ENCODE results near the gene BEND6.

The BEND6 gene

DNA sequence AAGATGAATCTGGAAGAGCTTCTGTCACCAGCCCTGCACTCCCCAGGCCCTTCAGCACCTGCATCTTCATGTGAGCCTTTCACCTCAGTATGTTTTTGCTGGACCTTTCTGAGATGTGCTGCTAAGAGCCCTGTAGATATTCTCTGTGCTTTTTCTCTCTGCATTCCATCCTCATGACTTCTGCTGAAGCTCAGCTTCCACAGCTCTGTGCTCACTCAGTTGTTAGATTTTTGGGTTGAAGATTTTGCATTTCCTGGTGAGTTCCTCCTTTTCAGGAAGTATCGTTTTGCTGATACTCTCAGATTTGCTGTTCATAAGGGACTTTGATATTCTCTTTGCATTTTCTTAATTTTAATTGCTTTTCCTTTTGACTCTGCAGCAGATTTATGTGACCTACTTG lies 109.9 kb downstream of the BEND6 start:
- no peak overlapping the region for H3K4me3 ChIP-seq (ENCODE audit: low read depth, low read length)
- TF ChIP-seq, protein P1, sequence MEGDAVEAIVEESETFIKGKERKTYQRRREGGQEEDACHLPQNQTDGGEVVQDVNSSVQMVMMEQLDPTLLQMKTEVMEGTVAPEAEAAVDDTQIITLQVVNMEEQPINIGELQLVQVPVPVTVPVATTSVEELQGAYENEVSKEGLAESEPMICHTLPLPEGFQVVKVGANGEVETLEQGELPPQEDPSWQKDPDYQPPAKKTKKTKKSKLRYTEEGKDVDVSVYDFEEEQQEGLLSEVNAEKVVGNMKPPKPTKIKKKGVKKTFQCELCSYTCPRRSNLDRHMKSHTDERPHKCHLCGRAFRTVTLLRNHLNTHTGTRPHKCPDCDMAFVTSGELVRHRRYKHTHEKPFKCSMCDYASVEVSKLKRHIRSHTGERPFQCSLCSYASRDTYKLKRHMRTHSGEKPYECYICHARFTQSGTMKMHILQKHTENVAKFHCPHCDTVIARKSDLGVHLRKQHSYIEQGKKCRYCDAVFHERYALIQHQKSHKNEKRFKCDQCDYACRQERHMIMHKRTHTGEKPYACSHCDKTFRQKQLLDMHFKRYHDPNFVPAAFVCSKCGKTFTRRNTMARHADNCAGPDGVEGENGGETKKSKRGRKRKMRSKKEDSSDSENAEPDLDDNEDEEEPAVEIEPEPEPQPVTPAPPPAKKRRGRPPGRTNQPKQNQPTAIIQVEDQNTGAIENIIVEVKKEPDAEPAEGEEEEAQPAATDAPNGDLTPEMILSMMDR (IDR thresholded peaks at IDR 0.05; ENCODE audit: low read depth, low read length, missing control alignments) = no peak
- no peak for DNase-seq (ENCODE audit: low read depth)

DNA sequence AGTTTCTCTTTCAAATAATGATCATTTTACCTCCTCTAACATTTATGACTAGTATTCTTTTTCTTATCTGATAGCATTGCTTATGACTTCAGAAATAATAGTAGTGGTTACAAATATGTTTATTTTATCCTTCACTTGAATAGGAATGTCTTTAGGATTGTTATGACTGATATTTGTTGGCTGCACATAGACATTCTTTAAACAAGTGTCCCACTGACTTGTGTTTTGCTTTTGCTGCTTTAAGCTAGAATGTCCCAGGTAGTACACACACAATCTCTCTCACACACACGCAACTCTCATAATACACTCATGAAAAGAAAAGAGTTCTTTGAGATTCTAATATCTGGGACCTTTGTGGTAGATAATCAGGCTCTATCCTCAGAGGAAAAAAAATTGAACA lies 113.2 kb downstream of the BEND6 start:
- no peak for DNase-seq (ENCODE audit: low read depth)
- TF ChIP-seq, protein P1 (IDR thresholded peaks at IDR 0.05; ENCODE audit: low read depth, low read length, missing control alignments) = no peak
- no peak overlapping the region for H3K4me3 ChIP-seq (ENCODE audit: low read depth, low read length)

DNA sequence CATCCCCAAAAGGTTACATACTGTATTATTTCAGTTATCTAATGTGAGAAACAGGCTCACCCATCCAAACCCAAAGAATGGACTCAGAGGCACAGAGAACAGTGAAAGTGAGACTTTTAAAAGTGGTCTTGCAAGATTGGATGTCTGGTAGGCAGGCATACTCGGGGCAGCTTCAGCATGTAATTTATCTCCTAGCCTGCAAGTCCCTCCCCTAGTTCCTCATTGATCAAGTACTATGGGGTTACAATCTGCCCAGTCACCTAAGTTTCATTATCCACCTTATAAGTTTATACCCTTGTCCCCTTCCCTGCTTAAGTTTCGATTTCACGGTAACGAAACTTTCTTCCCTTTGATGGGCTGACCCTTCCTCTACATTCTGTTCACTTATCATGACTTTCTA lies 114.3 kb downstream of the BEND6 start:
- H3K4me3 ChIP-seq (ENCODE audit: low read depth, low read length) = no peak overlapping the region
- DNase-seq (ENCODE audit: low read depth) = no peak
- TF ChIP-seq, protein P1 (IDR thresholded peaks at IDR 0.05; ENCODE audit: low read depth, low read length, missing control alignments) = no peak

DNA sequence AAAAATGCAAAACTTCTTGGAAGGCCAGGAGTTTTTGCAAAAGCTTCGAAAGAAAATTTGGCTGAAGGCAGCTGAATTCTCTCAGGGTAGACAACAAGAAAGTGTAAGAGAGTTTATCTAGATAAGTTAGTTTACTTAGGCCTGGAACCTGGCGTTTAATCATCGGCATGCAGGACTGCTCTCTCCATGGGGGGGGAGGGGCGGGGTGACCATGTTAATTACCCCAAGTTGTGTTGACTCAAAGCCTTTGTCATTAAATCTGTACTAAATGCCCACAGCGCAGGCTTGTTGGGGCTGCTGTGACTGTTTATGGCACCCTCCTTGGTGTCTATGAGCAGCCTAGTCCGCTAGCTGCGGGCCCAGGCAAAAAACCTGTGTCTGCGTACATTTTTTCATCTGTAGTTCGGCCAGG lies 115.0 kb downstream of the BEND6 start:
- no peak overlapping the region for H3K4me3 ChIP-seq (ENCODE audit: low read depth, low read length)
- no peak for DNase-seq (ENCODE audit: low read depth)
- TF ChIP-seq, protein P1 (IDR thresholded peaks at IDR 0.05; ENCODE audit: low read depth, low read length, missing control alignments) = no peak

DNA sequence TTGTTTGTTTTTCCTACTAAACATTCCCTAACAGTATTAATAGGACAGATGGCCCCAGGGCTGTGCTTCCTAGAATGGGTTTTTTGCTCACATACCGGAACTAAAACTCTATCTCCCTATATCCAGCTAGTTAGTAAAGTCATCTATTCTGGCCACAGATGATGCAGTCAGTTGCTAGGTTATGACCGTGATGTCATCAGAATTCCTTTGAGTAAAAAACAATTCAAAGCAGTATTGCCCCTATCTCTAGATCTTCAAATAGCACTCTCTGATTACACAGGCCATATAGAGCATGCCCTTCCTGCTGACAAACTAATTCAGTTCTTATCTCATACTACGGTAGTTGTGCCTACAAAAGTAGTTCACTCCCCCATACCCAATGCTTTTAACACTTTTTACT lies 117.2 kb downstream of the BEND6 start:
- no peak for DNase-seq (ENCODE audit: low read depth)
- no peak overlapping the region for H3K4me3 ChIP-seq (ENCODE audit: low read depth, low read length)
- TF ChIP-seq, protein P1 (IDR thresholded peaks at IDR 0.05; ENCODE audit: low read depth, low read length, missing control alignments) = no peak

DNA sequence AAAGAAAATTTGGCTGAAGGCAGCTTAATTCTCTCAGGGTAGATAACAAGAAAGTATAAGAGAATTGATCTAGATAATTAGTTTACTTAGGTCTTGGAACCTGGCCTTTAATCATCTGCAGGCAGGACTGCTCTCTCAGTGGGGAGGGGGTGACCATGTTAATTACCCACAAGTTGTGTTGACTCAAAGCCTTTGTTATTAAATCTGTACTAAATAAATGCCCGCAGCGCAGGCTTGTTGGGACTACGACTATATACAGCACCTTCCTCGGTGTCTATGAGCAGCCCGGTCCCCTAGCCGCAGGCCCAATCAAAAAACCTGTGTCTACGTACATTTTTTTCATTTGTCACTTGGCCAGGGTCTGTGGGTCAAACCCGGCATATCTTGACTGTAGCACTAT lies 119.5 kb downstream of the BEND6 start:
- no peak overlapping the region for H3K4me3 ChIP-seq (ENCODE audit: low read depth, low read length)
- no peak for DNase-seq (ENCODE audit: low read depth)
- TF ChIP-seq, protein P1 (IDR thresholded peaks at IDR 0.05; ENCODE audit: low read depth, low read length, missing control alignments) = no peak

DNA sequence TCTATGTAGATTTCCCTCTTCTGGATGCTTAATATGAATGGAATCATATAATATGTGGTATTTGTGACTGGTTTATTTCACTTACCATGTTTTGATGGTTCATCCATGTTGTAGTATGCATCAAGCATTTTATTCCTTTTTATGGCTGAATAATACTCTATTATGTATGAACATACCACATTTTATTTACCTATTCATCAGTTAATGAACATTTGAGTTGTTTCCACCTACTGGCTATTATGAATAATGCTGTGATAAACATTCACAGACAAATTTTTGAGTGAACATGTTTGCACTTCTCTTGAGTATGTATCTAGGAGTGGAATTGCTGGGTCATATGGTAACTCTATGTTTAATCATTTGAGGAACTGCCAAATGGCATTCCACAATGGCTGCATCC lies 120.2 kb downstream of the BEND6 start:
- DNase-seq (ENCODE audit: low read depth) = no peak
- TF ChIP-seq, protein P1 (IDR thresholded peaks at IDR 0.05; ENCODE audit: low read depth, low read length, missing control alignments) = no peak
- no peak overlapping the region for H3K4me3 ChIP-seq (ENCODE audit: low read depth, low read length)
